ENCODE data around the gene CNTNAP5. TPM values are rescaled to one million over a fixed set of nuclear protein-coding genes. Genes with fewer than 3 reads are reported as not detected.

The CNTNAP5 gene
- total and polyA plus RNA-seq, 2 of the 4 experiments (the other 2 are of a cell fraction) = not detected

DNA sequence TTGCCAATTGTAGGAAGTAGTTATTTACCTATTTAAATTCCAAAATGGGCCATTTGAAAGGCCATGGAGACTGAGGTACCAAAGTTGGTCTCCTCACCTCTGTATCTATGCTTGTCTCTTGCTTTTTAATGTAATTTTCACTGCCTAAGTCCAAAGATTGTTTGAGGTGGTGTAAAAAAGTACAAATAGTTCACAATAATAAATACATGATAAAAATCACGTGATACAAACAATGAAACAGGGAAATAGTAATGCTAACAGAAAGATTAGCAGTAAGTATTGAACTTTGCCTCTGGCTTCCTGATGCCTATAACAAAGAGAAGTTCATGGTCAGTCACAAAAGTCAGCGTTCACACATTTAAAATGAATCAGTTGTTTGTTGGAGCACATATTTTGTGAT, 67.6 kb downstream of the CNTNAP5 start:
- in situ Hi-C loops (cut with MboI; ENCODE audit: low sequenced_read_pairs) = no loop called here
- ATAC-seq (ENCODE audit: low read depth) (no peak), DNase-seq (no peak)
- Histone ChIP-seq H3K79me1 (ENCODE audit: low read depth in 1 of 2, low read length in 2 of 2) (no peaks in the 10 kb centered on the region), H2AFZ (replicated peaks; ENCODE audit: low read length, poor library complexity) (no peak overlapping the region), H4K91ac (ENCODE audit: insufficient read depth, low read depth, low read length) (no peak overlapping the region), H2BK5ac (ENCODE audit: low read depth, low read length, poor library complexity, severe bottlenecking) (no peak overlapping the region), H3K4me1 (ENCODE audit: control insufficient read depth, insufficient read depth, low read length) (no peaks in the 10 kb centered on the region), H2BK120ac (ENCODE audit: low read depth, low read length) (no peak overlapping the region), H3K9ac (ENCODE audit: low read depth, low read length) (no peak overlapping the region), H3K14ac (replicated peaks; ENCODE audit: low read depth, low read length) (no peak overlapping the region), H3K4me3 (ENCODE audit: insufficient read depth, low read depth, low read length) (no peak overlapping the region), H3K27ac (ENCODE audit: insufficient read depth, low read length) (no peak overlapping the region), H3K27me3 (ENCODE audit: control insufficient read depth, insufficient read depth, low read length) (no peaks in the 10 kb centered on the region), H3K56ac (ENCODE audit: extremely low read depth, insufficient read depth, low read length) (no peak overlapping the region), H2AK9ac (replicated peaks; ENCODE audit: low read depth, low read length, poor library complexity) (no peak overlapping the region), H3K36me3 (ENCODE audit: control insufficient read depth, insufficient read depth, low read length) (no peaks in the 10 kb centered on the region), H4K5ac (ENCODE audit: low read depth, low read length) (no peak overlapping the region), H3K9me1 (ENCODE audit: insufficient read depth, low read length) (no peaks in the 10 kb centered on the region), H2AK5ac (ENCODE audit: low read depth, low read length) (no peak overlapping the region), H2BK15ac (ENCODE audit: low read depth, low read length) (no peak overlapping the region), H3K4ac (ENCODE audit: low read depth, low read length) (no peak overlapping the region), H2BK20ac (ENCODE audit: low read depth, low read length) (no peak overlapping the region), H3K23ac (ENCODE audit: low read depth, low read length) (no peak overlapping the region), H3K9me3 (ENCODE audit: control insufficient read depth, insufficient read depth, low read length) (peaks cover 10% of the 10 kb centered on the region), H4K20me1 (ENCODE audit: insufficient read depth, low read length) (no peaks in the 10 kb centered on the region), H3K4me2 (ENCODE audit: low read depth, low read length) (no peak overlapping the region), H3K18ac (ENCODE audit: low read depth, low read length) (no peak overlapping the region), H4K8ac (ENCODE audit: low read depth in 2 of 2, low read length in 2 of 2) (no peak overlapping the region)
- intact Hi-C loops (cut with micrococcal nuclease) = no loop called here
- no peak for TF ChIP-seq BHLHE40 (IDR thresholded peaks at IDR 0.05; ENCODE audit: low read depth, low read length)
- no peak for TF ChIP-seq CHD1 (IDR thresholded peaks at IDR 0.05; ENCODE audit: low read depth, low read length)
- no CpG with 5 or more reads among the region's 2 CpGs for WGBS, 2 experiments (ENCODE audit: extremely low coverage in 2 of 2, insufficient read length in 1 of 2)
- CTCF ChIA-PET = no interaction called here
- no TSS peak for BruUV-seq (replicated peaks)
- dilution Hi-C loops (cut with HindIII; ENCODE audit: low sequenced_read_pairs, unreplicated experiment) = no loop called here
- POLR2A ChIA-PET (ENCODE audit: unreplicated experiment) = no interaction called here

Measured in IMR-90 (cell line).